GM21390 (cell line): ENCODE data around the gene TPX2.

Source experiments
- ATAC-seq: cut with Tn5 transposase; IDR thresholded peaks from one replicate; pipeline ENCODE4 v1.9.1; 2021; ENCODE audit not compliant: unreplicated experiment

TPX2 gene

DNA sequence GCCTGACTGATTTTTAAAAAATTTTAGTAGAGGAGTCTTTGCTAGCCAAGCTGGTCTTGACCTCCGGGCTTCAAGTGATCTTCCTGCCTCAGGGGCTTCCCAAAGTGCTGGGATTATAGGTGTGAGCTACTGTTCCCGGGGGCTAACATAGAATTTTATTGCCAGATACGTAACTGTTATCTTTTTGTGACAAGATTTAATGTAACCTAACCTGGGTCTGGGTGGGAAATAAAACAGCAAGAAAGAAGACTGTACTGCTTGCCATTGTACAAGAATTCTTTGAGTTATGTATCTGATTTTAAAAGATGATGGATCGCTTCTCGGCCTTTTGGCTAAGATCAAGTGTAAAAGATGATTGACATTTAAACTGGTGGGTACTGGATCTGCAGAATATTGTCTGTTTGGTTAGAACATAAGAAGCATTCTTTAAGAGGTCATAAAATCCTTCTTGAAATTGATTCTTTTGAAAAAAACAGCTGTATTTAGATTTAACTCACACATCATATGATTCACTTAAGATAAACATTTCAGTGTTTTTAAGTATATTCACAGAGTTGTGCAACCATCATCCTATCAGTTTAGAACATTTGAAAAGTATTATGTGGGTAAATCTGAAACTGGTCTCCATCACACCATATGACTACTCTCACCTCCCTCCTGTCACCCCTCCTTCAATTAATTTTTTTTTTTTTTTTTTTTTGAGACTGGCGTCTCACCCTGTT lies 21.6 kb downstream of the TPX2 start:
- no peak for ATAC-seq

GRCh38 chr20:31764641-31765305 lies 25.7 kb downstream of the TPX2 start:
- ATAC-seq, result no peak

DNA sequence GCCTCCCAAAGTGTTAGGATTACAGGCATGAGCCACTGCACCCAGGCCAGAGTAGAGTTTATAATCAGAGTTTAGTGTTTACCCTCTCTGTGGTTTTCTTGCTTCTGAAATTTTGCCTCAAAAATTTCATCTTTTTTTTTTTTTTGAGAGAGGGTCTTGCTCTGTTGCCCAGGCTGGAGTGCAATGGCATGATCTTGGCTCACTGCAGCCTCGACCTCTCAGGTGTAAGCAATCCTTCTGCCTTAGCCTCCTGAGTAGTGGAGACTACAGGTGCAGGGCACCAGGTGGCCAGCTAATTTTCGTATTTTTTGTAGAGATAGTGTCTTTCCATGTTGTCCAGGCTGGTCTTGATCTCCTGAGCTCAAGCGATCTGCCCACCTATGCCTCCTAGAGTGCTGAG lies 28.7 kb downstream of the TPX2 start:
- ATAC-seq, result no peak

- ATAC-seq, result no peak
Measured at GRCh38 chr20:31769681-31770080, 30.6 kb downstream of the TPX2 start.

DNA sequence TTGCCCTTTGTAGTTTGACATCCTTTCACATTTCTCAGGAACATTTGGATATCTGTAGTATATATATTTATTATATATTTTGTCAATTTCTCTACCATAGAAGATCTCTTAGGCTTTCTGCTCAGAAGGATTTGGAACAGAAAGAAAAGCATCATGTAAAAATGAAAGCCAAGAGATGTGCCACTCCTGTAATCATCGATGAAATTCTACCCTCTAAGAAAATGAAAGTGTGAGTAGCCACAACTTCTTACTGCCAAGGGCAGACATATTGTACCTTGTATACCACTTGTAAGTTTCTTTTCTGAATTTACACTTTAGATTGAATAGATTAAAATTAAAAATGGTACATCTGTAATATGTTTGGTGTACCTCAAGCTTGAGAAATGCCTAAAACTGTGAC lies 31.2 kb downstream of the TPX2 start:
- ATAC-seq, result no peak

DNA sequence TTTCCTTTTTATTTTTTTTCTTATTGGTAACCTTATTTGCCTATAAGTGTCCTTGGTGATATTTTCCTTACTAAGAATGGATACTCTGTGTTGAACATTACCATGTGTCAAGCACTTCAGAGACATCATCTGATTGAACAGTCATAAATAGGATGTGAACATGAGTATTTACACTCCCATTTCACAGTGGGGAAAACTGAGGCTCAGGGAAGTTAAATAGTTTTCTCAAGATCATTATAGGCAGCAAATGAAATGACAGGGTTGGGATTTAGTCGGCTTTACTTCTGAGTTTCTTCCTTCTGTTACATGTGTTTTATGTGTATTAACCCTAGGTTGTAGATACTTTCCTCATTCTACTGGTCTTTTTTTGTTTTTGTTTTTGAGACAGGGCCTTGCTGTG lies 35.3 kb downstream of the TPX2 start:
- ATAC-seq, result no peak

- no peak for ATAC-seq
Measured at GRCh38 chr20:31780839-31781238, 41.7 kb downstream of the TPX2 start.

DNA sequence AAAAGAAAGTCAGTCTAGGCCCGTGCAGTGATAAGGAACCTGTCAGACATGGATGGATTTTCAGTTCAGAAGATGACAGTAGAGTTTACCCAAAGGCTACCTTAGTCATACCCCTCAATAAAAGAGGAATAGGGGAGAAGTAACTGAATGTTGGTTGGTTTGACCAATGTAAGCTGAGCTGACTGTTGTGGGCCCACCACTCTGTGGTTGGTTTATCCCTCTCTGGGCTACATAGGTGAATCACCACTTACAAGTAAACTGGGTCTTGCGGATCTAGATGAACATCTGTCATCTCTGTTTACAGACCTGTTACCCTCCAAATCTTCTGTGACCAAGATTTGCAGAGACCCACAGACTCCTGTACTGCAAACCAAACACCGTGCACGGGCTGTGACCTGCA lies 42.9 kb downstream of the TPX2 start:
- ATAC-seq, result no peak

DNA sequence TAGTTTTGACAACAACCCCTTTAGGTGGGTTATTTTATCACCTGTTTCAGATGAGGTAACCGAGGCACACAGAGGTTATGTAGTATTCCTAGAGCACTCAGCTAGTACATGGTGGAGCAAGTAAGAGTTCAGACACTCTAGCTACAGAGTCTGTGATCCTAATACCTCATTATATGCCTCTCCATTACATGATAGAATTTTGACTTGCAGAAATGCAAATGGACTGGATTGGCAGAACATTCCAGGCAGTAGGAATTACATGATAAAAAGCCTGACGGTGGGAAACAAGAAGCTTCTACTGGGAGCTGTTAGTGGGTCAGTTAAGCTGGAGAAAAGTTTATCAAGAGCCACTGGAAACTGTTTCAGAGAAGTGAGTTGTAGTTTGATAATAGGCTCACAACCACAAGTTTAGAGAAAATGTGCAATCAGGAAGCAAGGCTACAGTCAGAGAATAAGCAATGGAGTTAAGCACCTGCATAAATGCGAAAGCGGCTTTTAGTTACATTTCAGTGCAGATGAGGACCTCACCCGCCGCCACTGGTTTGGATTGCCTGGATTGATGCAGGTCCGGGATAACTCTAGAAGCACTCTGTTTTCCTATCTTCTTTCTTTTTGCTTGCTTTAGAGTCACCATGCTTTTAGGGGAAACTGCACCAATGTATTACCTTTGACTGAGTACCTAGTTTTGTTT lies 45.4 kb downstream of the TPX2 start:
- ATAC-seq, result no peak

GRCh38 chr20:31785089-31785488 lies 46.0 kb downstream of the TPX2 start:
- no peak for ATAC-seq

DNA sequence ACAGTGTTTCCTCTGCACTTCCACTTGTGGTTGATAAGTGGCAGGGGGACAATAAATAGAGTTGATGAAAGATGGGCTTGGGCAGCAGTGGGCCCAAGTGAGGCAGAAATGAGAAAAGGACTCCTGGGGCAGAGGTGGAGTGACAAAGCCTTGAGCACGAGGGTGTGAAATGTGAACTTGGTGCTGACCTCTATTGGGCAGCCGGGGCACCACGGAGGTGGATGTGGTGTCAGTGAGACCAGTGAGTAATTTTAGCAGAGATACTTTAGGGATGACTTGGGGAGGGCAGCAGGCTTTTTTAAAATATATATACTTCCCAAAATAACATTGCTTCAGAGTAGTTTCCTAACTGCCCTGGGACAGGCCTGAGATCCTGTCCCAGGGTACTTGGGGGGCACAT lies 49.5 kb downstream of the TPX2 start:
- no peak for ATAC-seq

- no peak for ATAC-seq
Measured at GRCh38 chr20:31790401-31790800, 51.3 kb downstream of the TPX2 start.

DNA sequence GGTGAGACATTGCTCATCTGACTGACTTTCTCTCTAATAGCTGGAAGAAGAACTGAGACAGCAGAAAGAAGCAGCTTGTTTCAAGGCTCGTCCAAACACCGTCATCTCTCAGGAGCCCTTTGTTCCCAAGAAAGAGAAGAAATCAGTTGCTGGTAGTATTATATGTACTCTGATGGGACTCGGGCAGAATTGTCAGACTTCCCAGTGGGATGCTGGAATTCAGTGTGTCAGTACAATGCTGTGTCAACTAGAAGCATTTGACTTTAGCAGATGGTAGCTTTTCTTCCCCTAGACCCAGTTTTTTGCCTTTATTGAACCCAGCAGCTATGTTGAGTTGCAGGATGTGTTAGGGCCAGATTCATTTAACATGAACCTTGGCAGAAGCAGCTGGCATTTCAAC lies 58.3 kb downstream of the TPX2 start:
- no peak for ATAC-seq

DNA sequence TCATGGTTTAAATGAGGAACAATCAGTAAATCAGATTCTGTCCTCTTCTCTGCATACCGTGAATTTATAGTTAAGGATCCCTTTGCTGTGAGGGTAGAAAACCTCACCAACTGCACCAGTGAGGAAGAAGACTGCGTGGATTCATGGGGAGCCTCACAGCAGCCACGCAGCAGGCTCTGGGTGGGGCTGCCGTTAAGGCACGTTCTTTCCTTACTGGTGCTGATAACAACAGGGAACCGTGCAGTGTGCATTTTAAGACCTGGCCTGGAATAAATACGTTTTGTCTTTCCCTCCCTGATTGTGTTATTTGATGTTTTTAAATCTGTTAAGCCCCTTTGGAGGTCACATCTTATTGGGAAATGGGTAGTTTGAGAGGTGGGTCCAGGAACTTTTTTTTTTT lies 62.4 kb downstream of the TPX2 start:
- ATAC-seq, result no peak

- no peak for ATAC-seq
Measured at GRCh38 chr20:31803552-31804291, 64.6 kb downstream of the TPX2 start.

DNA sequence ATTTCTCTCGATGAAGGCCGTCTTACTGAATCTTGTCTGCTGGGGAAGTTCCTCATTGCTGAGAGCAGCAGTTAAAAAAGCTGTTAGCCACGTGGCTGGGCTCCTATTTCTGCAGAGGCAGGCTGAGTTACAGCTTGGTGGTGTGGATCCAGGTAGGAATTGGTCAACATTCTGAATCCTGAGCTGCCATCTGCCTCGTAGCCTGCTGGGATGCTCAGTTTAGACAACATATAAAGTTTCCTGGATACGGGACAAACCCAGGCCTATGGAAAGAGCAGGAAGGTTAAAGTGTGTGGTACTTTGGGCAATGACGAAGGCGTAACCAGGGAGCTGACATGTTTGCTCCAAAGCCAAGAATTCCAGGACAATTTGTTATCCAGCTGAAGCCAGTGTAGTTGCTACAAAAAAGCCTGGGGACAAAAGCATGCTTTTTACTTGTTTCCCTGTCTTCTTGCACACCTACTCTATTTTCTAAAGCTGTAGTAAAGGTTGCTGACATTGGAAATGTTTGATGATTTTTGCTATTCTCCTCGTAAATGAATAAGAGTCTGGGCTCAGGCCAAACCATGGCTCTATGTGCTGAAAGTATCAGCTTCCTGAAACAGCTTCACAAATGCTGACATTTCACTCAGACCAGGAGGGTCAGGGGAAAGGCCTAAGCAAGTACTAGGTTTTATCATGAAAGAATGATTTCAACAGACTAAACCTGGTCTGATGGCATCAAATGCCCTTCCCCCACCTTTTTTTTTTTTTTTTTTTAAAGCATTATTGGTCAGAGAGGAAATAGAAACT lies 67.7 kb downstream of the TPX2 start:
- no peak for ATAC-seq

GRCh38 chr20:31808481-31808880 lies 69.4 kb downstream of the TPX2 start:
- ATAC-seq, result no peak

GRCh38 chr20:31809661-31810060 lies 70.6 kb downstream of the TPX2 start:
- ATAC-seq, result no peak

DNA sequence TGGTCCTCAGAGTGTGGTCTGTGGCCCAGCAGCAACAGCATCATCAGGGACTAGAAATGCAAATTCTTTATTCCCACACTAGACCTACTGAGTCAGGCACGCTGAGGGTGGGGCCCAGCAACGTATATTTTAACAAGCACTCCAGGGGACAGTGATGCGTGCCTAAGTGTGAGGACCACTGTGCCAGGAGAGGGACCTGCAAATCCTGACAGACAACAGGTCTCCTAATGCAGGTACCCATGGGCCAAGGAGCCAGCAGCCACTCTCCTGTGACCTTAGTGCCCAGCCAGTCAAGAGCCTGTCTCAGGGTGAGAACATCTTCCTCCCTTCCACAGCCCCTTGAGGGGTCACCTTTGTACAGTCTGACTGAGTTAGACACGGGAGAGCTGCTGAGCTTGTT lies 72.1 kb downstream of the TPX2 start:
- no peak for ATAC-seq

DNA sequence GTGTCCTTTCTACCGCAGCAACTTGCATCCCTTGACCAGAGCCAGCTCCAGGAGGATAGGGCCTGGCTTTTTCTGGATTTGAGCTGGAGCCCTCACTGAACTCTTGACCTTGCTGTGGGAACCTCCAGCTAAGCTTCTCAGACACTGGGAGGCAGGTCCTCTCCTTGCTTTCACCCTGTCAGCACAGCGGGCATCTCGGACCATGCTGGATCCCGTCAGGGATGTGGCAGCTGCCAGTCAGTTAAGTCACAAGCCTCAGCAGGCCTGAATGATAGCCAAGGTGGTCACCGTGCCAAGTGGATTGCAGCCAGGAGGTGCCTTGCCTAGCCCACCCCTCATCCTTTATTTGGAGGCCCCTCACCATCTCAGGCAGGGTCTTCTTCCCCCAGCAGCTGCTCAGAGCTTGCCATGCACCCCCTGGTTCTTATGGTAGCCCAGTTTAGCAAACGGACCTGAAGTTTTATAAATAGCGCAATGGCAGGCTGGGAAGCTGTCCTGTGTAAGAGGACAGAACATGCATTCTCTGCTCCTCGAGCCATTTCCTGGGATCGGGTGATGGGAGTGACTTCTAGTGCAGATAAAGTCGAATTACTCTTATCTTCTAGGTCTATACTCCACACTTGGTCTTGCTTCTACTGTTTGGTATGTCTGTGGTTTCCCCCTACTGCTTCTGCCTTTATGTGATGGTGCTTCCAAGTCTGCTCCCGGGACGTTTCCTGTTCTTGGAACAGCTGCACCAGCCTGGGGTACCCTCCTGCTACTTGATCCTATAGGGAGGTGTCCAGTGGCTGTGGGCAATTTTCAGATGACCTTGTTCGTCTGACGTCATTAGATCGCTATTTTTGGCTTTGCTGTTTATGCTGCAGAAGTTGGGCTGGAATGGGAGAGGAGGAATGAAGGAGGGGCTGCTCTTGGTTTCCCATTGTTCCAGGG lies 73.0 kb downstream of the TPX2 start:
- no peak for ATAC-seq
